22Rv1 (cell line): ENCODE data around the gene COL23A1.

Experiments used
- CTCF ChIP-seq: fragments of 450-650 bp; IDR thresholded peaks from 2 replicates; pipeline ENCODE4 v1.5.1; 2017; ENCODE audit warnings: mild to moderate bottlenecking
- ZFX ChIP-seq: fragments of 450-650 bp; IDR thresholded peaks from 2 replicates; pipeline ENCODE4 v1.6.1; 2017; ENCODE audit warnings: antibody characterized with exemption, borderline replicate concordance

GRCh38 chr5:178203670-178204181, 386.5 kb downstream of the COL23A1 start:
- TF ChIP-seq CTCF: no peak
- no peak for TF ChIP-seq ZFX
